Tibial artery (tissue), 4 donors: Measurements from ENCODE around the gene RIPK4.
"Not testable (repeated sequence)": the region's sequence is repeated elsewhere in the genome, so short reads cannot be mapped to it uniquely, and the experiment has no call there.

Experiments
- DNase-seq, 2 donors: peaks; one replicate each; pipeline ENCODE4 v3.0.0-alpha.2; 2019
- H3K27ac ChIP-seq, 2 donors: fragments of 200-600 bp; sonication (generic) in 1 of 2; 1 replicate in 1 of 2; 2 replicates in 1 of 2; pipeline ENCODE4 v1.5.1; 2018 to 2019; ENCODE audit warnings: mild to moderate bottlenecking in 1 of 2
- H3K27me3 ChIP-seq, 2 donors: fragments of 200-600 bp; sonication (generic) in 1 of 2; one replicate each; pipeline versions ENCODE4 v1.5.1 to v1.6.0; 2016 to 2019
- H3K36me3 ChIP-seq, 3 donors: fragments of 200-600 bp; sonication (generic) in 2 of 3; one replicate each; pipeline ENCODE4 v1.5.1; 2016 to 2019; ENCODE audit warnings: mild to moderate bottlenecking in 2 of 3
- H3K4me1 ChIP-seq, 4 donors: fragments of 200-600 bp; sonication (generic) in 2 of 4; 1 replicate in 3 of 4; 2 replicates in 1 of 4; pipeline ENCODE4 v1.5.1; 2016 to 2019
- H3K4me3 ChIP-seq, 2 donors: fragments of 200-600 bp; sonication (generic) in 1 of 2; 1 replicate in 1 of 2; 2 replicates in 1 of 2; pipeline ENCODE4 v1.5.1; 2018 to 2019; ENCODE audit warnings: mild to moderate bottlenecking in 2 of 2
- H3K9me3 ChIP-seq, 3 donors: fragments of 200-600 bp; sonication (generic) in 1 of 3; one replicate each; pipeline ENCODE4 v1.5.1; 2016 to 2019
- intact Hi-C: fragments of 100-400 bp; cut with DNase I; formaldehyde crosslinking; loops from one replicate; pipeline ENCODE4 v1.15.0; 2023; ENCODE audit warnings: low total_unique reads
- TF ChIP-seq, protein P1 (sequence below), 2 experiments: fragments of 200-600 bp in 1 of 2; fragments of 450-650 bp in 1 of 2; IDR thresholded peaks; one replicate each; pipeline ENCODE4 v1.5.1; 2017 to 2019; ENCODE audit warnings: antibody characterized with exemption in 2 of 2, mild to moderate bottlenecking in 1 of 2, moderate library complexity in 1 of 2

RIPK4 gene

DNA sequence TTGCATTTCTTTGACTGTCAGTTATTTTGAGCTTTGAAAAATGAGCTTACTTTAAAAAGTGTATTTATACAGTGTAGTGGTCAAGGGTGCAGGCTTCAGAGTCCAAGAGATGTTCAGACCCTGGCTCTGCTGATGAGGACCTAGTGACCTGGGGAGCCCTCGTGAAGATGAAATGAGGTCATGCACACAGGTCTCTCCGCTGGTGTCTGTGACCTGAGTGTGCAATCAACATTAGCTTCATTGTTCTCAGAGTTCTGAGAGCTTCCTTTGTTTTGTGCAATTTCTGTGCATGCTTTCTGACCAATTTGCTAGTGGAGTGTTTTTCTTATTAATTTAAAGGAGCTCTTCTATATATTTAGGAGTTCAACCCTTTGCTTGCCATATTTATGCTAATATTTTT, 71.3 kb downstream of the RIPK4 start:
- TF ChIP-seq, protein P1, sequence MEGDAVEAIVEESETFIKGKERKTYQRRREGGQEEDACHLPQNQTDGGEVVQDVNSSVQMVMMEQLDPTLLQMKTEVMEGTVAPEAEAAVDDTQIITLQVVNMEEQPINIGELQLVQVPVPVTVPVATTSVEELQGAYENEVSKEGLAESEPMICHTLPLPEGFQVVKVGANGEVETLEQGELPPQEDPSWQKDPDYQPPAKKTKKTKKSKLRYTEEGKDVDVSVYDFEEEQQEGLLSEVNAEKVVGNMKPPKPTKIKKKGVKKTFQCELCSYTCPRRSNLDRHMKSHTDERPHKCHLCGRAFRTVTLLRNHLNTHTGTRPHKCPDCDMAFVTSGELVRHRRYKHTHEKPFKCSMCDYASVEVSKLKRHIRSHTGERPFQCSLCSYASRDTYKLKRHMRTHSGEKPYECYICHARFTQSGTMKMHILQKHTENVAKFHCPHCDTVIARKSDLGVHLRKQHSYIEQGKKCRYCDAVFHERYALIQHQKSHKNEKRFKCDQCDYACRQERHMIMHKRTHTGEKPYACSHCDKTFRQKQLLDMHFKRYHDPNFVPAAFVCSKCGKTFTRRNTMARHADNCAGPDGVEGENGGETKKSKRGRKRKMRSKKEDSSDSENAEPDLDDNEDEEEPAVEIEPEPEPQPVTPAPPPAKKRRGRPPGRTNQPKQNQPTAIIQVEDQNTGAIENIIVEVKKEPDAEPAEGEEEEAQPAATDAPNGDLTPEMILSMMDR (IDR thresholded peaks at IDR 0.05), result no peak
- no peak overlapping the region for H3K27ac ChIP-seq
- intact Hi-C loops, result no loop called here
- H3K27me3 ChIP-seq, result no peaks in the 10 kb centered on the region
- peaks cover 0 to 7% (median 0%) of the 10 kb centered on the region in 4 donors for H3K4me1 ChIP-seq
- no peak for DNase-seq
- H3K4me3 ChIP-seq, result no peak overlapping the region
- H3K36me3 ChIP-seq, result no peaks in the 10 kb centered on the region
- no peaks in the 10 kb centered on the region for H3K9me3 ChIP-seq

DNA sequence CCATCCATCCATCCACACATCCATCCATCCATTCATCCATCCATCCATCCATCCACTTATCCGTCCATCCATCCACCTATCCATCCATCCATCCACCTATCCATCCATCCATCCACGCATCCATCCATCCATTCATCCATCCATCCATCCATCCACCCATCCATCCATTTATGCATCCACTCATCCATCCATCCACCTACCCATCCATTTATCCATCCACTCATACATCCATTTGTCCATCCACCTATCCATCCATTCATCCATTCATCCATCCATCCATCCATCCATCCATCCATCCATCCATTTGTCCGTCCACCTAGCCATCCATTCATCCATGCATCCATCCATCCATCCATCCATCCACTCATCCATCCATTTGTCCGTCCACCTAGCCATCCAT, 72.8 kb downstream of the RIPK4 start:
- H3K27ac ChIP-seq, H3K36me3 ChIP-seq, intact Hi-C loops, H3K9me3 ChIP-seq, H3K4me1 ChIP-seq, H3K4me3 ChIP-seq, H3K27me3 ChIP-seq: not testable (repeated sequence)
- peak in 1 of 2 donors; percentile 19 for DNase-seq

GRCh38 chr21:41692185-41692565, 74.7 kb downstream of the RIPK4 start:
- H3K4me3 ChIP-seq, result no peak overlapping the region
- H3K9me3 ChIP-seq, result no peaks in the 10 kb centered on the region
- intact Hi-C loops, result no loop called here
- peak in 1 of 2 donors; percentile 42 for DNase-seq
- H3K4me1 ChIP-seq, result peaks cover 0 to 7% (median 0%) of the 10 kb centered on the region in 4 donors
- H3K27me3 ChIP-seq, result no peaks in the 10 kb centered on the region
- no peak overlapping the region for H3K27ac ChIP-seq
- TF ChIP-seq, protein P1 (IDR thresholded peaks at IDR 0.05), result no peak
- no peaks in the 10 kb centered on the region for H3K36me3 ChIP-seq

DNA sequence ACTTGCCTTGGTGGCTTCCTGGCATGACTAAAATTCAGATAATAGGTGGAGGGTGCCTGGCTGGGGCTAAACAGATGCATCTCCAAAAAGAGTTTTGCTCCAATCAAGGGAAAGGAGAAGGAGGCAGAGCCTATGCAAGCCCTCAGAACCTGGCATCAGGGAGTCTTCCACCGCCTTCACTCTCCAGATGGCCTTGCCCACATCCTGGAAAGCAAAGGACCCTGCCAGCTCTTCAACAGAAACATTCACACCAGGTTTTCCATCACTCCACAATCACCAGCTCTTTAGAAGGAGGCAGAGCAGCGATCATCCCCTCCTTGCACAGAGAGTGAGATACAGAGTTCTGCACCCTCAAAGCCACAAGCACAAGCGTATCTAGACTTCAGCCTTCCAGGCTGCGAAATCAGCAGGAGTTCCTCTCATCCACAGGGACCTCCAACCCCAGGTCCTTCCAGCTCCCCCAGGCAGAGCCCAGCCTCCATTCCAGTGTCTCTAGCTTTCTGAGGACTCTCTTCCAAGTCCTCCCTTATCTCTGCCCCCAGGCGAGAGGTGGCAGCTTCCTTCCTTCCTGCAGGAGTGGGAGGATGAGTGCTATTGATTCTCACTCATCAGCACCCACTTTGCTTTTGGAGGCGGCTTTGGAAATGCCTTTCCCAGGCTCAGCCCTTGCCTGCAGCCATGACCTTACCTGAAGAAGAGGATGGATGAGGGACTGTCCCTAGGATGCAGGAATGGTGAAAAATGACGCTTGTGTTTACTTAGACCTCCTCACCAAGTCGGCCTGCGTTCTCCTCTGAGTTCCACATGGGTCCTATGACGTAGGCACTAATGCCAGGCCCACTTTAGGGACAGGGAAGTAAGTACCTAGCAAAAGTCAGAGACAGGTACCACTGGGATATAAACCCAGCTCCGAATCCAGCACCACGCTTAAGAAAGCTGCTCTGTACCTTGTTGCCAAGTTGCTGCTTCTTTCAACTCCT, 75.4 kb downstream of the RIPK4 start:
- no peak overlapping the region for H3K4me3 ChIP-seq
- H3K27me3 ChIP-seq, result no peaks in the 10 kb centered on the region
- TF ChIP-seq, protein P1 (IDR thresholded peaks at IDR 0.05), result no peak
- H3K27ac ChIP-seq, result no peak overlapping the region
- H3K9me3 ChIP-seq, result no peaks in the 10 kb centered on the region
- no peaks in the 10 kb centered on the region for H3K36me3 ChIP-seq
- H3K4me1 ChIP-seq, result peaks cover 0 to 7% (median 0%) of the 10 kb centered on the region in 4 donors
- intact Hi-C loops, result no loop called here
- peak in 1 of 2 donors; percentile 28 for DNase-seq
